ENCODE data around the gene ATP5PD. TPM values are rescaled to one million over a fixed set of nuclear protein-coding genes. Genes with fewer than 3 reads are reported as not detected.

ATP5PD gene
- total and polyA plus RNA-seq, 2 of the 13 experiments (the other 11 are each of a cell fraction or from before 2014, with no cell fraction given), result 158 to 428 TPM

DNA sequence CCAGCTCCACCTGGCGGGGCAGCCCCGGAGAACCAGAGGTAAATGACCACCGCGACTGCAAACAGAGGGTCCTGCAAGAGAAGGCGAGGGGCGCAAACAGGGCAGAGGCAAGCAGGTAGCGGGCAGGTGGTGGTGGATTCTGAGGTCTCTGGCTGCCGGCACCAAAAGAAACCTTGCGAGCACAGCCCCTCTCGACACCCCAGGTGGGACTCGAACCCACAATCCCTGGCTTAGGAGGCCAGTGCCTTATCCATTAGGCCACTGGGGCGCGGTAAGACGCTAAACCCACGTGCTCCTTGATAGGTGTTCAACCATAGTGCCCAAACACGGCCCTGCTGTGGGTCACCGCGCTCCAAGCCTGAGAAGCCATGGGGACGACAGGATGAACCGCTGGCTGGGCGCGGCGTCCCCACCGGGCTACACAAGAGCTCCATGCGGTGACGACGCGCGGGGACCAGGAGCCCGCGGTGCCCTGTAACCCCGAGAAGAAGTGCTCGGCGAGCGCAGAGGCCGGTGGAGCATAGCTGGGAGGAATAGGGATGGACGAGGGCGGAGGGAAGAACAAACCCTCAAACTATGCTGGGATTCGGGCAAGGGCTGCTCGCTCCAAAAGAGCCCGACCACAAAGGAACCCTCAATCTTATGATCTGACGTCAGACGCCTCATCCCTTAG is 12.4 kb downstream of the ATP5PD start (continued):
- TF ChIP-seq, protein P1, sequence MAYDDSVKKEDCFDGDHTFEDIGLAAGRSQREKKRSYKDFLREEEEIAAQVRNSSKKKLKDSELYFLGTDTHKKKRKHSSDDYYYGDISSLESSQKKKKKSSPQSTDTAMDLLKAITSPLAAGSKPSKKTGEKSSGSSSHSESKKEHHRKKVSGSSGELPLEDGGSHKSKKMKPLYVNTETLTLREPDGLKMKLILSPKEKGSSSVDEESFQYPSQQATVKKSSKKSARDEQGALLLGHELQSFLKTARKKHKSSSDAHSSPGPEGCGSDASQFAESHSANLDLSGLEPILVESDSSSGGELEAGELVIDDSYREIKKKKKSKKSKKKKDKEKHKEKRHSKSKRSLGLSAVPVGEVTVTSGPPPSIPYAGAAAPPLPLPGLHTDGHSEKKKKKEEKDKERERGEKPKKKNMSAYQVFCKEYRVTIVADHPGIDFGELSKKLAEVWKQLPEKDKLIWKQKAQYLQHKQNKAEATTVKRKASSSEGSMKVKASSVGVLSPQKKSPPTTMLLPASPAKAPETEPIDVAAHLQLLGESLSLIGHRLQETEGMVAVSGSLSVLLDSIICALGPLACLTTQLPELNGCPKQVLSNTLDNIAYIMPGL (CRISPR knock-in tag; IDR thresholded peaks at IDR 0.05; ENCODE audit: borderline replicate concordance in 1 of 2, low read depth in 1 of 2), result peak; percentile 99 to 100
- TF ChIP-seq ZNF253 (CRISPR knock-in tag; IDR thresholded peaks at IDR 0.05; ENCODE audit: borderline replicate concordance), result 0 out of 2 replicates have a peak, but pooled peaks have one; percentile 62
- TF ChIP-seq SOX6 (IDR thresholded peaks at IDR 0.05), result no peak
- peak; percentile 27; the same call in 1 of the 2 replicates for TF ChIP-seq SOX6 (CRISPR knock-in tag; IDR thresholded peaks at IDR 0.05)
- TF ChIP-seq ZNF367 (CRISPR knock-in tag; IDR thresholded peaks at IDR 0.05; ENCODE audit: borderline replicate concordance), result no peak
- TF ChIP-seq IRF2 (CRISPR knock-in tag; IDR thresholded peaks at IDR 0.05), result peak; percentile 88
- peak; percentile 81; the same call in 1 of the 2 replicates for TF ChIP-seq SMAD3 (CRISPR knock-in tag; IDR thresholded peaks at IDR 0.05)
- peak; percentile 87 for TF ChIP-seq NRL (CRISPR knock-in tag; IDR thresholded peaks at IDR 0.05; ENCODE audit: borderline replicate concordance)
- peak; percentile 62; the same call in 1 of the 2 replicates for TF ChIP-seq SP5 (CRISPR knock-in tag; IDR thresholded peaks at IDR 0.05; ENCODE audit: borderline replicate concordance, low read depth)
- peak; percentile 74 for TF ChIP-seq MXD4 (CRISPR knock-in tag; IDR thresholded peaks at IDR 0.05)
- TF ChIP-seq SATB2 (CRISPR knock-in tag; IDR thresholded peaks at IDR 0.05), result peak; percentile 88
- TF ChIP-seq GFI1 (CRISPR knock-in tag; IDR thresholded peaks at IDR 0.05; ENCODE audit: borderline replicate concordance), result peak; percentile 89
- TF ChIP-seq ZFP36L2 (CRISPR knock-in tag; IDR thresholded peaks at IDR 0.05), result peak; percentile 82; the same call in 1 of the 2 replicates
- TF ChIP-seq ZBTB1 (CRISPR knock-in tag; IDR thresholded peaks at IDR 0.05; ENCODE audit: borderline replicate concordance), result no peak
- TF ChIP-seq IKZF4 (CRISPR knock-in tag; IDR thresholded peaks at IDR 0.05; ENCODE audit: borderline replicate concordance, low read depth, not compliant biosample characterization), result no peak
- TF ChIP-seq SOX5 (CRISPR knock-in tag; IDR thresholded peaks at IDR 0.05; ENCODE audit: borderline replicate concordance), result no peak
- TF ChIP-seq RXRB (CRISPR knock-in tag; IDR thresholded peaks at IDR 0.05; ENCODE audit: borderline replicate concordance), result peak; percentile 81
- peak; percentile 21 for TF ChIP-seq ZNF136 (CRISPR knock-in tag; IDR thresholded peaks at IDR 0.05; ENCODE audit: low read depth)
- peak; percentile 84 for TF ChIP-seq GZF1 (CRISPR knock-in tag; IDR thresholded peaks at IDR 0.05)
- TF ChIP-seq, protein P2, sequence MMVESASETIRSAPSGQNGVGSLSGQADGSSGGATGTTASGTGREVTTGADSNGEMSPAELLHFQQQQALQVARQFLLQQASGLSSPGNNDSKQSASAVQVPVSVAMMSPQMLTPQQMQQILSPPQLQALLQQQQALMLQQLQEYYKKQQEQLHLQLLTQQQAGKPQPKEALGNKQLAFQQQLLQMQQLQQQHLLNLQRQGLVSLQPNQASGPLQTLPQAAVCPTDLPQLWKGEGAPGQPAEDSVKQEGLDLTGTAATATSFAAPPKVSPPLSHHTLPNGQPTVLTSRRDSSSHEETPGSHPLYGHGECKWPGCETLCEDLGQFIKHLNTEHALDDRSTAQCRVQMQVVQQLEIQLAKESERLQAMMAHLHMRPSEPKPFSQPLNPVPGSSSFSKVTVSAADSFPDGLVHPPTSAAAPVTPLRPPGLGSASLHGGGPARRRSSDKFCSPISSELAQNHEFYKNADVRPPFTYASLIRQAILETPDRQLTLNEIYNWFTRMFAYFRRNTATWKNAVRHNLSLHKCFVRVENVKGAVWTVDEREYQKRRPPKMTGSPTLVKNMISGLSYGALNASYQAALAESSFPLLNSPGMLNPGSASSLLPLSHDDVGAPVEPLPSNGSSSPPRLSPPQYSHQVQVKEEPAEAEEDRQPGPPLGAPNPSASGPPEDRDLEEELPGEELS (CRISPR knock-in tag; IDR thresholded peaks at IDR 0.05), result peak; percentile 53; the same call in 1 of the 2 replicates
- no peak; the same call in 1 of the 2 replicates for TF ChIP-seq ZNF333 (CRISPR knock-in tag; IDR thresholded peaks at IDR 0.05; ENCODE audit: borderline replicate concordance)
- TF ChIP-seq, protein P3, sequence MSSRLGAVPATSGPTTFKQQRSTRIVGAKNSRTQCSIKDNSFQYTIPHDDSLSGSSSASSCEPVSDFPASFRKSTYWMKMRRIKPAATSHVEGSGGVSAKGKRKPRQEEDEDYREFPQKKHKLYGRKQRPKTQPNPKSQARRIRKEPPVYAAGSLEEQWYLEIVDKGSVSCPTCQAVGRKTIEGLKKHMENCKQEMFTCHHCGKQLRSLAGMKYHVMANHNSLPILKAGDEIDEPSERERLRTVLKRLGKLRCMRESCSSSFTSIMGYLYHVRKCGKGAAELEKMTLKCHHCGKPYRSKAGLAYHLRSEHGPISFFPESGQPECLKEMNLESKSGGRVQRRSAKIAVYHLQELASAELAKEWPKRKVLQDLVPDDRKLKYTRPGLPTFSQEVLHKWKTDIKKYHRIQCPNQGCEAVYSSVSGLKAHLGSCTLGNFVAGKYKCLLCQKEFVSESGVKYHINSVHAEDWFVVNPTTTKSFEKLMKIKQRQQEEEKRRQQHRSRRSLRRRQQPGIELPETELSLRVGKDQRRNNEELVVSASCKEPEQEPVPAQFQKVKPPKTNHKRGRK (CRISPR knock-in tag; IDR thresholded peaks at IDR 0.05), result 0 out of 2 replicates have a peak, but pooled peaks have one; percentile 63
- TF ChIP-seq CBX5 (CRISPR knock-in tag; IDR thresholded peaks at IDR 0.05; ENCODE audit: borderline replicate concordance), result peak; percentile 82; the same call in 1 of the 2 replicates
- TF ChIP-seq ARID2 (CRISPR knock-in tag; IDR thresholded peaks at IDR 0.05; ENCODE audit: borderline replicate concordance), result peak; percentile 70; the same call in 1 of the 2 replicates
